ENCODE data around the gene GPATCH2L.
A peak's percentile ranks its signal among the peaks of the same experiment; 100 is the strongest.

The GPATCH2L gene

DNA sequence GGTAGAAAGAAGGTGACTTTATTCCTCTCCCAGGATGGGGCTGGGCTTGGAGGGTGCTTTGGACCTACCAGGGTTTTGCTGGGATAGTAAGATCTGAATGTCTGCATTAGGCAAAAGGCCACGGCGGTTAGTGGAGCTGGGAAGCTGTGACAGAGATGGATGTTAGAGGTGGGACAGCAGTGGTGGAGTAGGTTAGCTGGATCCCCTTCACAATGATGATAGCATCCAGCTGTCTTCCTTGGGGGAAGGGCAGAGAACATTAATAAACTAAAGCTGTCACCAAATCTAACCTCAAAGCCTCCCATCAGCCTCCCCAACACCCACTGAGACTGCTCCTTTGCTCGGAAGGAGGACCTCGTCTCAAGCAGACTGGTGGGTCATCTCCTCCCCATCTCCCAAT is 104.8 kb downstream of the GPATCH2L start:
- DNase-seq (ENCODE audit: low read depth, low spot score) = no peak

DNA sequence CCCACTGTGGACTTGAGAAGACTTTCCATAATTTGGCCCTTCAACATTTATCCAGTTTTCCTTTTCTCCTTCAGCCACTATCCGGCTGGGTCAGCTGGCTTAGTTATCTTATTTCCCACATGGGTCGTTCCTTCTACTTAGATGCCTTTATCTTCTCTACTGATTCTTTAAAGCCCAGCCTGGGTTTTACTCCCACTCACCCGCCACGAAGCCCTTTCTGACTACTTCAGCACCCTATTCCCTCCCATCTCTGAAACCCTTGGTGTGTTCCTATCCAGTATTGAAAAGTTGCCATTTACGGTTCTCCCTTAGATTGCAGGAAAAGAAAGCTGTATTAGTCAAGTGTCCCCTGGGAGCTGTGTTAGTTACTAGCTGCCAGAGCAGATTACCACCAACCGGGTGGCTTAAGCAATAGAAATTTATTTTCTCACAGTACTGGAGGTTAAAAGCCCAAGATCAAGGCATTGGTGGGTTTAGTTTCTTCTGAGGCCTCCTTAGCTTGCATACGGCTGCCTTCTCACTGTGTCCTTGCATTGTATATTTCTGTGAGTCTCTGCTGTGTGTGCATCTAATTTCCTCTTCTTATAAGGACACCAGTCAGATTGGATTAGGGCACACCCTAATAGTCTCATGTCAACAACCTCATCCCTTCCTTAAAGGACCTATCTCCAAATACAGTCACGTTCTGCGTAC is 105.5 kb downstream of the GPATCH2L start:
- no peak for DNase-seq (ENCODE audit: low read depth, low spot score)

- DNase-seq (ENCODE audit: low read depth, low spot score) = no peak
Observed at GRCh38 chr14:76257842-76258397, 106.2 kb downstream of the GPATCH2L start.

DNA sequence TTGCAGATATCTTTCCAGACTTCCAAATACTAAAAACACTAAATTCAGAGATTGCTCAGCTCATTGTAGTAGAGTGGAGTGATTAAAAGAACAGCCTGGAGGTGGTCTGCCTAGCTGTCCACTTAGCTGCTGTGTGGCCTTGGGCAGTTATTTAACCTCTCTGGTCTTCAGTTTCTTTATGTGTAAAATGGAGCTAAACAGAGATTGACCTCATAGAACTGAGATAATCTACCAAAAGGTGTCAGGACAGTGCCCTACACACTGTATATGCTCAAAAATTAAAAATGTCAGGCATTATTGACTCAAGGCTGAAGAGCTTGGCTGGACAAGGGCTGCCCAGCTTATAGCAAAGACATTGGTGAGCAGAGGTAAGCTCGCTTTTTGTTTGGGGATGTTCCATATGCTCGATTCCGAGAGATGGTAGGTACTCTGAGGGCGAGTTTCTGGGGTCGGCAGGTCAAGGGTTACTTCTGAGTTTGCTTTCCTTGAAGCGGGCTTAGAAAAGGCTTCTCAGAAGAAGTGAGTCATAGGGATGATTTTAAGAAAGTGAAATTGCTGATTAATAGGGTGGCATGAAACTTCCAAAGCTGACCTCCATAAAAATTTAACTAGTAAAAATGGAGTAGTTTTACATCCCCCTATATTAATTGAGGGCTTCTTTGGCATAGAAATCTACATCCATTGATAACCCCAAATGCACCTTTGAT is 107.5 kb downstream of the GPATCH2L start:
- DNase-seq (ENCODE audit: low read depth, low spot score) = no peak

- no peak for DNase-seq (ENCODE audit: low read depth, low spot score)
Observed at GRCh38 chr14:76260749-76261148, 109.0 kb downstream of the GPATCH2L start.

- DNase-seq (ENCODE audit: low read depth, low spot score) = peak; percentile 68
Observed at GRCh38 chr14:76261371-76261811, 109.7 kb downstream of the GPATCH2L start.

- DNase-seq (ENCODE audit: low read depth, low spot score) = no peak
Observed at GRCh38 chr14:76262641-76263040, 110.9 kb downstream of the GPATCH2L start.
